Activated CD4-positive, CD25-positive, alpha-beta regulatory T cell treated with anti-CD3 and anti-CD28 coated beads, Interleukin-2, amount 50 U/mL, for 72 hours (primary cell): ENCODE data around the gene ECM1.

Source experiments
- DNase-seq: peaks from one replicate; pipeline ENCODE4 v3.0.0; 2021

The ECM1 gene

DNA sequence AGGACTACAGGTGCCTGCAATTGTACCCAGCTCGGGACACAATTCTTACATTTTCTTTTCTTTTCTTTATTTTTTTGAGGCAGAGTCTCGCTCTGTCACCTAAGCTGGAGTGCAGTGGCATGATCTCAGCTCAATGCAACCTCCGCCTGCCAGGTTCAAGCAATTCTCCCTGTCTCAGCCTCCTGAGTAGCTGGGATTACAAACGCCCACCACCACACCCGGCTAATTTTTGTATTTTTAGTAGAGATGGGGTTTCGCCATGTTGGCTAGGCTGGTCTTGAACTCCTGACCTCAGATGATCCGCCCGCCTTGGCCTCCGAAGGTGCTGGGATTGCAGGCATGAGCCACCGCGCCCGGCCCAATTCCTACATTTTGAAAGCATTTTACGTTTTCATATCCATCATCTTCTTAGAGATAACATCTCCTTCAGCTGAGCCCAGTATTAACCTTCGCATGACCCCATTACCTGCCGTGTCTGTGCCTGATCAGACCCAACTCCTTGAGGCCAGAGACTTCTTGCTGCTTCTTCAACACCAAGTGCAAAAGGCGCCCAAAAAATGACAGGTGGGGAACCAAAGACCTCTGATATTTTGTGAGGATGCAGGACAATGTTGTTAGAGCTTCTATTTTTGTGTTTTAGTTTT lies 38.5 kb downstream of the ECM1 start:
- no peak for DNase-seq

DNA sequence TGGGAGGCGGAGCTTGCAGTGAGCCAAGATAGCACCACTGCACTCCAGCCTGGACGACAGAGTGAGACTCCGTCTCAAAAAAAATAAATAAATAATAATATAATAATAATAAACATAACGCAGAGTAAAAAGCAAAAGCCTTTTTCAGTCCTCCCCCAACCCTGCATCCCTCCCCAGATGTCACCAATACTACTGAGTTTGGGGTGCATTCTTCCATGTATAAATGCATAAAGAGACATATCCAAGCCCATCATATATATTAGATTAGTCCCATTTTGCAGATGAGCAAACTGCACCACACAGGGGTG lies 40.4 kb downstream of the ECM1 start:
- DNase-seq = no peak

DNA sequence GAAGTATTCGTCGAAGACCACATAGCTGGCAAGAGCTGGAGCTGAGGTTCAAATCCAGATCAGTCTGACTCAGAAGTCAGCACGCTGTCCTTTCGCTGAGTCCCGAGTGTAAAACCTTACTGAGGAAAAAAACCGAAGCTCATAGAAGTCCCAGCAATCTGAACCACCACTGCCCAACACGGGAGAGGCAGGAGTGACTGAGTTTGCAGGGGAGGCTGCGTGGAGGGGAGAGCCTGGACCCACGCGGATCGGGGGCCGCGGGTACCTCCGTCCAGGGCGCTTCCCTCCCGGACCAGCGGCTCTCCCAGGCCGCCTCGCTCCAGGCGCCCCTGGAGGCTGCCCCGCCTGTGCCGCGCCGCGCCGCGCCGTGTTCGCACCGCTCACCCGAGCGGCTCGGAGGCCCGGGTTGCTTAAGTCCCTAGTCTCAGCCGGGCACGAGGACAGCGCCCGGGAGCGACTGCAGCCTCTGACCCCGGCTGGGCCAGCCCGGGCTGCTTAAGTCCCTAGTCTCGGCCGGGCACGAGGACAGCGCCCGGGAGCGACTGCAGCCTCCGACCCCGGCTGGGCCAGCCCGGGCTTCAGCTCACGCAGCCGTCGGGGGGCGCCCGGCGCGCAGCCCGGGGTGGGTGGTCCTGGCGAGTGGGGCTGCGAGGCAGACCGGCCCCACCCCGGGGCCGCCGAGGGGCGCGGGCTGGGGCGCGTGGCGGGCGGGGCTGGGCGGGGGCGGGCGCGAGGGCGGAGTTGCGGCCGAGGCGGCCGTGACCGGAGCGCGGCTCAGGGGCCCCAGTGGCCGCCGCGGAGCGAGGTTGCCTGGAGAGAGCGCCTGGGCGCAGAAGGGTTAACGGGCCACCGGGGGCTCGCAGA lies 41.0 kb downstream of the ECM1 start, which contains the start of gene ADAMTSL4:
TSS of gene ADAMTSL4 (plus strand) at position 777 of the 864 bp plus-strand sequence. CDS start 2,881 bp downstream, outside the sequence.
- peak; percentile 54 for DNase-seq

DNA sequence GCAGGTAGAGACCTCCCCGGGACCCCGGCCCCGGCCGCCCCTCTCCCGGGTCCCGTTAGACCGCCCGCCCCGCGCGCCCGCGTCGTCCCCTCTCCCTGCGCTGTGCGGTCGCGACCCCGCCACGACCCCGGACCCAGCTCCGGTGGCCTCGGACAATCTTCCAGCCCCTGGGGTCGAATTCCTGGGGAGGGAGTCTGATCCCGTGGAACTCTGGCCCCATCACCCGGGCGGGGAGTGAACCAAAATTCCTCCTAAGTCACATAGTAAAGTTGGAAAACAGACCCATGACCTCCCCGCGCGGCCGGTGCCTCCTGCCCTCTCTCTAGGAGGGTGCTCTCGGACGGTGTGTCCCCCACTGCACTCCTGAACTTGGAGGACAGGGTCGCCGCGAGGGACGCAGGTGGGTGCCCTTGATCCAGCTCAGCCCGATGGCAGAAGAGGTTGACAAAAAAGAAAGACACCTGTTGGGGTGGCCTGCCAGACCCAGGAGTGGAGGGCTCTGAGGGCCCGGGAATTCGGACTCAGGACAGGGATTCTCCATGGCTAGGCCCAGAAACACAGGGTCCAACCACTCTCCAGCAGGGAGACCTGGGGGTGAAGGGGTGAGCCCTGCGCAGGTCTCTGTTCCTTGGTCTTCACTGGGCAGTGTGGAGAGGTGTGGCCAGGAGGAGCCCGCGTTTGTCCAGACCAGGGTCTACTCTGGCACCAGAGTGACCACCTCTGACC lies 41.8 kb downstream of the ECM1 start:
- no peak for DNase-seq

DNA sequence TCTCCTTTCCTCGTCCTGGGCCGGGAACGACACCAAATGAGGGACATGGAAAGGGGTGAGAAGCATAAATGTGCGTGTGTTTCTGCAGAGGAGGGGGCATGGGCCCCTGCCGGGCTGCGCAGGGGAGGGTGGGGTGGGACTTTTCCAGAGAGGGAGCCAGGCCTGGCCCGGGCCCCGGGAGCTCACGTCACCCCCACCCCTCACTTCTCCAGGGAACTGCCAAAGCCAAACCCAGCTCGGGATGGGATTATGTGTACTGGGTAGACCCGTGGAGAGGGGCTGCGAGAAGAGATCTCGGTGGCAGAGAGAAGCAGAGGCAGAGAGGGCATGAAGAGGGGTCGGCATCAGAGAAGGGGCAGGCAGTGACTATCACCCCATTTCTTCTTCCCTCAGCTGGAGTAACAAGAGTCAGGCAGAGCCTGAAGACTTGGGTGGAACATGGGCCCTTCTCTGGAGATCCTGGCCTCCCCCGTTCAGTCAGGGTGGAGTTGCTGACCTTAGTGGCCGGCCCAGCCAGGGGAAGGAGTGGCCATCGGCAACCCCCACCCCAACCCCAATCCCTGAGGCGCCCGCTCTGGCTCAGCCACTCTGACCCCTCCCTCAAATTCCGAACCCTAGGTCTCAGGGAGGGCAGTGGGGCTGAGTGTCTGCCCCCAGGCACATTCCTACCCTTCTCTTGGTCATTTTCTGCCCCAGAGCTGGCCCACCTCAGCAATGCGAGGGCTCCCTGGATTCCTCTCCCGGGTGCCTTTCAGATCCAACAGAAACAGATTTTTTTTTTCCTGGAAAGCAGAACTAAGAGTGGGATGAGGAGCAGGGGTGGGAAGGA lies 42.5 kb downstream of the ECM1 start:
- no peak for DNase-seq

DNA sequence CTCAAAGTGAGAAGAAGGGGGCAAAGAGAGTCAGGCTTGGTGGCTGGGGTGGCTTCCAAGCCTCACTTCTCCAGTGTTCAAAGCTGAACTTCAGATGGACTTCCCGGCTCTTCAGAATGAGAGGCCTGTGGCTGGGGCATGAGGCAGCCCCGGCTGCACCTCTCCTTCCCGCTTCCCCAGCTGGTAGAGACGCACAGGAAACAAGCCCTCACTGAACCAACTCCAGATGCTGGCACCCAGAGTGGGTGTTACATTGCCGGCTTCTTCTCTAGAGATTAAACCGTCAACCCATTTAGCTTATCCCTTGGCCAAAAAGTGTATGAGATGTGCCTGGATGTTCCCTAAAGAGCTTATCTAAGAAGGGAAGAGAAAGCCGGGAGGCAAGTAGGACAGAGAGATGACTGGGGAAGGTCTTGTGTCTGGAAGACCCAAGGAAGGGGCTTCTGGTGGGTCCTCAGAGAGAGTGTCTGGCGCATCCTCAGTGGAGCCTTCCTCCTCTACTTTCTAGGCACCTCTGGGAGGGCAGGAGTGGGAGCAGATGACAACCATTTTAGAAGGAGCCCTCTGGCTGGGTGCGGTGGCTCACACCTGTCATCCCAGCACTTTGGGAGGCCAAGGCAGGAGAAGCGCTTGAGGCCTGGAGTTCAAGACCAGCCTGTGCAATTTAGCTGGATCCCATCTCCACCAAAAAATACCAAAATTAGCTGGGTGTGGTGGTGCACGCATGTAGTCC lies 43.3 kb downstream of the ECM1 start:
- no peak for DNase-seq

DNA sequence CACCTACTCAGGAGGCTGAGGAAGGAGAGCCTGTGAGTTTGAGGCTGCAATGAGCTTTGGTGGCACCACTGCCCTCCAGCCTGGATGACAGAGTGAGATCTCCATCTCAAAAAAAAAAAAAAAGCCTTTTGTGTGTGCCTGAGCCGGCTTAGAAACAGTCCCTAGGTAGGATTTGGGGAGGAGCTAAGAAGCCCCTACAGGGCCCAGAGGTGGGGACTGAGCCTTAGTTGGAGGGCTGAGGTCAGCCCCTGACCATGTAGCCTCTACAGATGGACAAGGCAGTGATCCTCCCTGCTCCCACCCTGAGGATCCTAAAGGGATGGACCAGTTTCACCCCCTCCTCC lies 43.8 kb downstream of the ECM1 start:
- DNase-seq = no peak

DNA sequence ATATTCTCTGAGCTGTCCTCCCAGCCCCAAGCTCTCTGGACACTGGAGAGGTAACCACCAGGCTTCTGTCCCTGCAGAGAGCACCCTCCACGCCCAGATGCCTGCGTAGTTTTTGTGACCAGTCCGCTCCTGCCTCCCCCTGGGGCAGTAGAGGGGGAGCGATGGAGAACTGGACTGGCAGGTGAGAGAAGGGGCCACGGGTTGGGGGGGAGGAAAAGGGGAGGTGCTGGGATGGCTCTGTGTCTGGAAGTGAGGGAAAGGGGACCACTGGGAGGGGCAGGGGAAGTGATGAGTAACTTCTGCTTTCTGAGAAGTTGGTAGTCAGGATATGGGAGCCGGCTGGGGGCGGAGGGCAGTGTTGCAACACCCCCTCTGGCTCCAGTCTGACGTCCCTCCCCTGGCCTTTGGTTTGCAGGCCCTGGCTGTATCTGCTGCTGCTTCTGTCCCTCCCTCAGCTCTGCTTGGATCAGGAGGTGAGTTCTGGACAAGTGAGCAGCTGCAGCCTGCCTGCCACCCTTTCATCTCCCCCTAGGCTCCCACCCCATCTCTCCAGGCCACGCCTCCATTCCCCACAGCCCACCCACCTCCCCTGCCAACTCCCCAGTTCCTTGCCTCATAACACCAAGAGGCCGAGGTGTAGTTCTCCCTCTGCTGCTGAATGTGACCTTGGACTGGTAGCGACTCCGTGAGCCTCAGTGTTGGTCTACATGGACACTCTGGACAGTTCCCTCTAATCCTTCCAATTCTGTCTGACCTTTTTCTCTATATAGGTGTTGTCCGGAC lies 44.4 kb downstream of the ECM1 start:
- no peak for DNase-seq

DNA sequence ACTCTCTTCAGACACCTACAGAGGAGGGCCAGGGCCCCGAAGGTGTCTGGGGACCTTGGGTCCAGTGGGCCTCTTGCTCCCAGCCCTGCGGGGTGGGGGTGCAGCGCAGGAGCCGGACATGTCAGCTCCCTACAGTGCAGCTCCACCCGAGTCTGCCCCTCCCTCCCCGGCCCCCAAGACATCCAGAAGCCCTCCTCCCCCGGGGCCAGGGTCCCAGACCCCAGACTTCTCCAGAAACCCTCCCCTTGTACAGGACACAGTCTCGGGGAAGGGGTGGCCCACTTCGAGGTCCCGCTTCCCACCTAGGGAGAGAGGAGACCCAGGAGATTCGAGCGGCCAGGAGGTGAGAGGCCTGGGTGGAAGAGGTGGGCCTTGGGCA lies 45.0 kb downstream of the ECM1 start:
- DNase-seq = no peak

DNA sequence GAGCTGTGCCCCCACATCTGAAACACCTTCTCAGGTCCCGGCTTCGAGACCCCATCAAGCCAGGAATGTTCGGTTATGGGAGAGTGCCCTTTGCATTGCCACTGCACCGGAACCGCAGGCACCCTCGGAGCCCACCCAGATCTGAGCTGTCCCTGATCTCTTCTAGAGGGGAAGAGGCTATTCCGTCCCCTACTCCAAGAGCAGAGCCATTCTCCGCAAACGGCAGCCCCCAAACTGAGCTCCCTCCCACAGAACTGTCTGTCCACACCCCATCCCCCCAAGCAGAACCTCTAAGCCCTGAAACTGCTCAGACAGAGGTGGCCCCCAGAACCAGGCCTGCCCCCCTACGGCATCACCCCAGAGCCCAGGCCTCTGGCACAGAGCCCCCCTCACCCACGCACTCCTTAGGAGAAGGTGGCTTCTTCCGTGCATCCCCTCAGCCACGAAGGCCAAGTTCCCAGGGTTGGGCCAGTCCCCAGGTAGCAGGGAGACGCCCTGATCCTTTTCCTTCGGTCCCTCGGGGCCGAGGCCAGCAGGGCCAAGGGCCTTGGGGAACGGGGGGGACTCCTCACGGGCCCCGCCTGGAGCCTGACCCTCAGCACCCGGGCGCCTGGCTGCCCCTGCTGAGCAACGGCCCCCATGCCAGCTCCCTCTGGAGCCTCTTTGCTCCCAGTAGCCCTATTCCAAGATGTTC lies 45.6 kb downstream of the ECM1 start:
- DNase-seq = no peak

DNA sequence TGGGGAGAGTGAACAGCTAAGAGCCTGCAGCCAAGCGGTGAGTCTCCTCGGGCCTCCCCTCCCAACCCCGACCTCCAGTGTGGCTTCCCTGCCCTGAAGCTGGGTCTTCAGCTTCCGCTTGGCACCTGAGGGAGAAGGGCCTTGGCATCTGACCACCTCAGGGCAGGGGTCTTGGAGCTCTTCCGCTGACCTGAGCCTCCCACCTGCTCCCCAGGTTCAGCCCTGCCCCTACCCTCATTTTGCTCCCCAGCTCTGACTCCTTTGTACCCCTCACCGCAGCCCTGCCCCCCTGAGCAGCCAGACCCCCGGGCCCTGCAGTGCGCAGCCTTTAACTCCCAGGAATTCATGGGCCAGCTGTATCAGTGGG lies 46.2 kb downstream of the ECM1 start:
- no peak for DNase-seq

DNA sequence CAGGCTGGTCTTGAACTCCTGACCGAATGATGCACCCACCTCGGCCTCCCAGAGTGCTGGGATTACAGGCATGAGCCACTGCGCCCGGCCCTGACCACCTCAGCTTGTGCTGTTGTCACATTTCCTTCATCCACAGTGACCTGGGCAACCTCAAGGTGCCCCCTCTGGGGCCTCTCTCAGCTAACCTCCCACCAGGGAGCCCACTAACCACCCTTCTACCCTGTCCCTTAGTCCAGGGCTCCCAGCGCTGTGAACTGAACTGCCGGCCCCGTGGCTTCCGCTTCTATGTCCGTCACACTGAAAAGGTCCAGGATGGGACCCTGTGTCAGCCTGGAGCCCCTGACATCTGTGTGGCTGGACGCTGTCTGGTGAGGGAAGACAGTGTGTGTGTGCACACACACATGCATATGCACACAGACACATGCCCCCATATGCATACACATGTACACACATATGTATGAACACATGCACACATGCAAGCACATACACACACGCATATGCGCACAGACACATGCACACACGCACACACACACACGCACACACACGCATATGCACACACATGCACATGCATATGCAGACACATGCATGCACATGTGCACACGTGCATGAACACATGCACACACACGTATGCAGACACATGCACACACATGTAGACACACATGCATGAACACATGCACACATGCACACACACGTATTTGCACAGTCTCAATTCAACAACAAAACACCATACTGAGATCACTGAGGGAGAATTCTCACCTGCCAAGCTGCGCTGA lies 47.5 kb downstream of the ECM1 start:
- no peak for DNase-seq

DNA sequence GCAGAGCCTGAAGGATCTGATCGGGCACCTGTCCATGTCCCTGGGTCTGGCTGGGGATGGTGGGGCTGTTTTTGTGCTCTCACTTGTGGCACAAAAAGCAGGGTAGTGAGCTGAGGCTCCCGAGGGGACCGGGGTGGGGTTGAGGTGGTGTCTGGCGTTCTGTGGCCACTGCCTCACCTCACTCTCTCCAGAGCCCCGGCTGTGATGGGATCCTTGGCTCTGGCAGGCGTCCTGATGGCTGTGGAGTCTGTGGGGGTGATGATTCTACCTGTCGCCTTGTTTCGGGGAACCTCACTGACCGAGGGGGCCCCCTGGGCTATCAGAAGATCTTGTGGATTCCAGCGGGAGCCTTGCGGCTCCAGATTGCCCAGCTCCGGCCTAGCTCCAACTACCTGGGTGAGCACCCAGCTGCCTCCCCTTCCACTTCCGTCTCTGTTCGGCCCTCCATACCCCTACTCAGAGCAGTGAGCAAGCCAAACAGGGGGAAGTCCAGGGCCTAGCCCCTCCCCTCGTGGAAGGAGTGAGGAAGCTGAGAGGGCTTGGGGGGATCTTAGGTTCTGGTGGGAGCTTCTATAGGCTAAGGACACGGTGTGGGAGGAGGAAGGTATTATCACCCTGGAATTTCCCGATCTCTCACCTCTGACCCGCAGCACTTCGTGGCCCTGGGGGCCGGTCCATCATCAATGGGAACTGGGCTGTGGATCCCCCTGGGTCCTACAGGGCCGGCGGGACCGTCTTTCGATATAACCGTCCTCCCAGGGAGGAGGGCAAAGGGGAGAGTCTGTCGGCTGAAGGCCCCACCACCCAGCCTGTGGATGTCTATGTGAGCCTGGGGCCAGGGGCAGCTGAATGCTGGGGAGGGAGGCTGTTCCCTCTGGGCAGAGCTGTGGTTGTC lies 48.3 kb downstream of the ECM1 start:
- DNase-seq = no peak

DNA sequence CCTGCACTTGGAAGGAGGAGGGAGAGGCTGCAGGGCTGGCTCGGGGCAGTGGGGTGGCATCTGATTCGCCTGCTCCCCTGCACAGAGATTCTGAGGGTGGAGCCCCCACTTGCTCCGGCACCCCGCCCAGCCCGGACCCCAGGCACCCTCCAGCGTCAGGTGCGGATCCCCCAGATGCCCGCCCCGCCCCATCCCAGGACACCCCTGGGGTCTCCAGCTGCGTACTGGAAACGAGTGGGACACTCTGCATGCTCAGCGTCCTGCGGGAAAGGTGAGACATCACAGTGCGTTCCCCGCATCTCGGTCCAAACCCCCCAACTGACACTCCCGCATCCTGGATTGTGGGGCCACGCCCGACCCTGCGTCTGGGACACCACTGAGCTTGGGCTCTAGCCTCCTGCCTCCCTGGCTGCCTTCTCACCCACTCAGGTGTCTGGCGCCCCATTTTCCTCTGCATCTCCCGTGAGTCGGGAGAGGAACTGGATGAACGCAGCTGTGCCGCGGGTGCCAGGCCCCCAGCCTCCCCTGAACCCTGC lies 49.2 kb downstream of the ECM1 start:
- no peak for DNase-seq

DNA sequence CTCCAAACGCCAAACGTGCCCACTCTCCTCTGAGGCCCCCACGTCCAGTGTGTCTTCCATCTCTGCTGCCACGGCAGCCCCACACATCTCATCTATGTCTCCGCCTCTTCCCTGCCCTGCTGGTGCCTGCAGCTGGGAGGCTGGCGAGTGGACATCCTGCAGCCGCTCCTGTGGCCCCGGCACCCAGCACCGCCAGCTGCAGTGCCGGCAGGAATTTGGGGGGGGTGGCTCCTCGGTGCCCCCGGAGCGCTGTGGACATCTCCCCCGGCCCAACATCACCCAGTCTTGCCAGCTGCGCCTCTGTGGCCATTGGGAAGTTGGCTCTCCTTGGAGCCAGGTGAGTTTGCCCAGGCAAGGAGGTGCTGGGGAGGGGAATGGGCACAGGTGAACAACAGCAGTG lies 49.9 kb downstream of the ECM1 start:
- no peak for DNase-seq

DNA sequence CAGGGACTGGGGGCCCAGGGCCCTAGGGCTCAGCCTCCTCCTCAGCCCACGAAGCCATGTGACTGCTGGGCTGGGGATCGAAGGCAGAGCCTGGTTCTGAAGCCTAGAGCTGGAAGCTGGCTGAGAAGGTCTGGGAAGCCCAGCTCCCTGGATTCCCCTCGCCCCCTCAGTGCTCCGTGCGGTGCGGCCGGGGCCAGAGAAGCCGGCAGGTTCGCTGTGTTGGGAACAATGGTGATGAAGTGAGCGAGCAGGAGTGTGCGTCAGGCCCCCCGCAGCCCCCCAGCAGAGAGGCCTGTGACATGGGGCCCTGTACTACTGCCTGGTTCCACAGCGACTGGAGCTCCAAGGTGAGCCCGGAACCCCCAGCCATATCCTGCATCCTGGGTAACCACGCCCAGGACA lies 50.4 kb downstream of the ECM1 start:
- no peak for DNase-seq

DNA sequence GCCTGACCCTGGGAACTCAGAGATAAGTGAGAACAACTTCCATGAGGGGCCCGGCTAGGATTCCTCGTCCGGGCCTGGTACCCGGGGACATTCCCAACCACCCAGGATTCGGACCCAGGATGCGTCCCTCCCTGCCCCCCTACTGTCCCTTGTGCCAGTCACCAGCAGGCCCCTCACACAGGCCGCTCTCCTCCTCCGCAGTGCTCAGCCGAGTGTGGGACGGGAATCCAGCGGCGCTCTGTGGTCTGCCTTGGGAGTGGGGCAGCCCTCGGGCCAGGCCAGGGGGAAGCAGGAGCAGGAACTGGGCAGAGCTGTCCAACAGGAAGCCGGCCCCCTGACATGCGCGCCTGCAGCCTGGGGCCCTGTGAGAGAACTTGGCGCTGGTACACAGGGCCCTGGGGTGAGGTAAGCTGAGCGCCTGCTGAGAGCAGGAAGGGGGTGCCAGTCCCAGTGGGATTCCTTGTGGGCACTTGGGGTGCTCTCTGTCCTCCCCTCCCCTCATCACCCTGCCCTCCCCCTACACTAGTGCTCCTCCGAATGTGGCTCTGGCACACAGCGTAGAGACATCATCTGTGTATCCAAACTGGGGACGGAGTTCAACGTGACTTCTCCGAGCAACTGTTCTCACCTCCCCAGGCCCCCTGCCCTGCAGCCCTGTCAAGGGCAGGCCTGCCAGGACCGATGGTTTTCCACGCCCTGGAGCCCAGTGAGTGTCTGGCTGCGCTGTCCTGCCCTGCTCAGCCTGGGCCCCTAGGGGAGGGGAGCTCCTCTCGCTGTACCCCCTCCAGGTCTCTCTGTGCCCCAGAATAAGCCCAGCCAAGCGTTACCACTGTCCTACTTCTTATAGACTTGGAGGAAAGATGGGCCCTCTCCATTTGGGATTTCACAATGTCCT lies 51.1 kb downstream of the ECM1 start:
- no peak for DNase-seq

DNA sequence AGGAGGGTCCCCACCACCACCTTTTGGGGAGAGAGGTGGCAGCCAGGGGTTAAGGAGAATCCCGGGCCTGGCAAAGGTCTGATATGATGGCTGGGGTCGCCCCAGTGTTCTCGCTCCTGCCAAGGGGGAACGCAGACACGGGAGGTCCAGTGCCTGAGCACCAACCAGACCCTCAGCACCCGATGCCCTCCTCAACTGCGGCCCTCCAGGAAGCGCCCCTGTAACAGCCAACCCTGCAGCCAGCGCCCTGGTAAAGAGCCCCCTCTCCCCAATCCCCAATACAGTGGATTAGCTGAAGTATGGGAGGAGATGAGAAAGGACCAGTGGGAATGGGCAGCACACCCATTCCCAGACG lies 51.7 kb downstream of the ECM1 start:
- DNase-seq = no peak
